WTC11 (cell line): ENCODE measurements around the gene SNX10.

ENCODE experiments used
- SMAD3 ChIP-seq: sonication (generic); formaldehyde crosslinking; IDR thresholded peaks from 2 replicates; pipeline ENCODE4 v1.8.0; 2022; ENCODE audit warnings: missing genetic modification reagents, mild to moderate bottlenecking, borderline replicate concordance
- TEAD1 ChIP-seq: sonication (generic); formaldehyde crosslinking; IDR thresholded peaks from 2 replicates; pipeline ENCODE4 v1.8.0; 2022; ENCODE audit warnings: mild to moderate bottlenecking, missing genetic modification reagents
- ZBTB21 ChIP-seq: sonication (generic); formaldehyde crosslinking; IDR thresholded peaks from 2 replicates; pipeline ENCODE4 v1.8.1; 2023; ENCODE audit warnings: mild to moderate bottlenecking, missing genetic modification reagents, borderline replicate concordance
- ZNF232 ChIP-seq: sonication (generic); formaldehyde crosslinking; IDR thresholded peaks from 2 replicates; pipeline ENCODE4 v1.8.0; 2022; ENCODE audit warnings: mild to moderate bottlenecking, missing genetic modification reagents
- TF ChIP-seq, protein P1 (sequence below): fragments of 200-600 bp; IDR thresholded peaks from 2 replicates; pipeline ENCODE4 v1.8.0; 2022; ENCODE audit warnings: antibody characterized with exemption
- TF ChIP-seq, protein P2 (sequence below): sonication (generic); formaldehyde crosslinking; IDR thresholded peaks from 2 replicates; pipeline ENCODE4 v1.8.0; 2022; ENCODE audit warnings: mild to moderate bottlenecking, missing genetic modification reagents
- TF ChIP-seq, protein P3 (sequence below): sonication (generic); formaldehyde crosslinking; IDR thresholded peaks from 2 replicates; pipeline ENCODE4 v1.8.1; 2023; ENCODE audit warnings: mild to moderate bottlenecking, missing genetic modification reagents, moderate library complexity

DNA sequence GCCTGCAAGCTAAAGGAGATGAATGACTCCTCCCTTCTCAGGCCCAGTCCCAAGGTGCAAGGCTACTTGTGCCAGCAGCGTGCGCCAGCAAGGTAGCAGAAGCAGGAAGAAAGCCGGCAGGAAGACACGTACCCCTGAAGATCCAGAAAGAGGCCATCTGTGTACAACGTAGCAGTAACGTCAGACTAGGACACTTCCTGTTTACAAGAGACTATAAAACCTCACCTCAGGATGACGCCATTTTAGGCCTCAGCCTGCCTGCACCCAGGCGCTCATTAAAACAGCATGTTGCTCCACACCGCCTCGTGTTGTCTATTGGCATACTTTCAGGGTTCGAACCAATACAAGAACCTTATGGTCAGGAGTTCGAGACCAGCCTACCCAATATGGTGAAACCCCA lies 41.4 kb upstream of the SNX10 start:
- TF ChIP-seq, protein P1, sequence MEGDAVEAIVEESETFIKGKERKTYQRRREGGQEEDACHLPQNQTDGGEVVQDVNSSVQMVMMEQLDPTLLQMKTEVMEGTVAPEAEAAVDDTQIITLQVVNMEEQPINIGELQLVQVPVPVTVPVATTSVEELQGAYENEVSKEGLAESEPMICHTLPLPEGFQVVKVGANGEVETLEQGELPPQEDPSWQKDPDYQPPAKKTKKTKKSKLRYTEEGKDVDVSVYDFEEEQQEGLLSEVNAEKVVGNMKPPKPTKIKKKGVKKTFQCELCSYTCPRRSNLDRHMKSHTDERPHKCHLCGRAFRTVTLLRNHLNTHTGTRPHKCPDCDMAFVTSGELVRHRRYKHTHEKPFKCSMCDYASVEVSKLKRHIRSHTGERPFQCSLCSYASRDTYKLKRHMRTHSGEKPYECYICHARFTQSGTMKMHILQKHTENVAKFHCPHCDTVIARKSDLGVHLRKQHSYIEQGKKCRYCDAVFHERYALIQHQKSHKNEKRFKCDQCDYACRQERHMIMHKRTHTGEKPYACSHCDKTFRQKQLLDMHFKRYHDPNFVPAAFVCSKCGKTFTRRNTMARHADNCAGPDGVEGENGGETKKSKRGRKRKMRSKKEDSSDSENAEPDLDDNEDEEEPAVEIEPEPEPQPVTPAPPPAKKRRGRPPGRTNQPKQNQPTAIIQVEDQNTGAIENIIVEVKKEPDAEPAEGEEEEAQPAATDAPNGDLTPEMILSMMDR = no peak
- TF ChIP-seq, protein P2, sequence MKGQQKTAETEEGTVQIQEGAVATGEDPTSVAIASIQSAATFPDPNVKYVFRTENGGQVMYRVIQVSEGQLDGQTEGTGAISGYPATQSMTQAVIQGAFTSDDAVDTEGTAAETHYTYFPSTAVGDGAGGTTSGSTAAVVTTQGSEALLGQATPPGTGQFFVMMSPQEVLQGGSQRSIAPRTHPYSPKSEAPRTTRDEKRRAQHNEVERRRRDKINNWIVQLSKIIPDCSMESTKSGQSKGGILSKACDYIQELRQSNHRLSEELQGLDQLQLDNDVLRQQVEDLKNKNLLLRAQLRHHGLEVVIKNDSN (CRISPR knock-in tag) = no peak
- TF ChIP-seq, protein P3, sequence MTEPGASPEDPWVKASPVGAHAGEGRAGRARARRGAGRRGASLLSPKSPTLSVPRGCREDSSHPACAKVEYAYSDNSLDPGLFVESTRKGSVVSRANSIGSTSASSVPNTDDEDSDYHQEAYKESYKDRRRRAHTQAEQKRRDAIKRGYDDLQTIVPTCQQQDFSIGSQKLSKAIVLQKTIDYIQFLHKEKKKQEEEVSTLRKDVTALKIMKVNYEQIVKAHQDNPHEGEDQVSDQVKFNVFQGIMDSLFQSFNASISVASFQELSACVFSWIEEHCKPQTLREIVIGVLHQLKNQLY = no peak
- no peak for TF ChIP-seq ZNF232 (CRISPR knock-in tag)
- TF ChIP-seq SMAD3 (CRISPR knock-in tag) = no peak
- TF ChIP-seq ZBTB21 (CRISPR knock-in tag) = no peak
- TF ChIP-seq TEAD1 (CRISPR knock-in tag) = no peak
